IPS-NIHi11 (cell line): ENCODE measurements around the gene ZNF593OS.
A peak's percentile ranks its signal among the peaks of the same experiment; 100 is the strongest.

Experiments
- DNase-seq: peaks from one replicate; pipeline ENCODE4 v3.0.0; 2012; ENCODE audit warnings: mixed read lengths, low spot score

The ZNF593OS gene

GRCh38 chr1:26158908-26159742 lies 12.5 kb downstream of the ZNF593OS start, which contains the start of gene FAM110D:
FAM110D (plus strand) TSS chr1:26159079; CDS start chr1:26161292, 2,213 bp downstream.
- no peak for DNase-seq

GRCh38 chr1:26158271-26158907 lies 13.2 kb downstream of the ZNF593OS start:
- DNase-seq, result no peak

DNA sequence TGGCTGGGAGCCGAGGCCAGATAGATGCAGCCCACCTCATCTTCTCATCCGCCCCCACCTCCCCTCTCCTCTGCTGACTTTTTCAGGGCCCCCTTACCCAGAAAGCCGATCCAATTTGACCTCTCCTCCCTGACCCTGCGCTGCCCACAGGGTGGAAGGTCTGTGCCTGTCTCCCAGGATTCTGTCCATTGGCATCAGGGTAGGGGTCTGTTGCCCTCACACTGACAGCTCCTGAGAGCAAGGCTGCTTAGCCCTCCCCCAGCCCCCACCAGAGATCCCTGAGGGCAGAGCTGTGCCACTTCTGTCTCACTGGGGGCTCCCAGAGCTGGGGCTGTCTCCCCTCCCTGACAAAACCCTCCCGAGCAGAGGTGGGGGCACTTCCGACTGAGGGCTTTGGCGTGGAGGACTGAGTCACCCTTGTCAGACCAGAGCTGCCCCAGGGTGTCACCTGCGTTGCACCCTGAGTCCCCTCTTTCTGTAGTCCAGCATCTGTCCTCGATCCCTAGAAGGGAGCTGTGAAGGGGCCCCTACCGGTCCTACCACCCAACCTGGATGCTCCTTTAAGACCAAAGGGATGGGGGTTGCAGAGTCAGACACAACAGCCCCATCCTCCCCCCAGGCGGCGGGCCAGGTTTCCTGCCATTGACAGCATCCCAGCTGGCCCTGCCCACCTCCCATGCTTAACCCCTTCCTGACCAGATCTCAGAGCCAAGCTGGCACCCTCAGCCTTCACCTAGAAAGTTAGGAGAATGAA lies 15.2 kb downstream of the ZNF593OS start:
- DNase-seq, result peak; percentile 74

- DNase-seq, result no peak
Measured at GRCh38 chr1:26155370-26156284, 16.0 kb downstream of the ZNF593OS start.

GRCh38 chr1:26154750-26155149 lies 16.9 kb downstream of the ZNF593OS start:
- peak; percentile 81 for DNase-seq

- DNase-seq, result no peak
Measured at GRCh38 chr1:26153966-26154532, 17.6 kb downstream of the ZNF593OS start.

- DNase-seq, result no peak
Measured at GRCh38 chr1:26148887-26149286, 22.7 kb downstream of the ZNF593OS start.

GRCh38 chr1:26145960-26146294 lies 25.7 kb downstream of the ZNF593OS start:
- DNase-seq, result no peak

DNA sequence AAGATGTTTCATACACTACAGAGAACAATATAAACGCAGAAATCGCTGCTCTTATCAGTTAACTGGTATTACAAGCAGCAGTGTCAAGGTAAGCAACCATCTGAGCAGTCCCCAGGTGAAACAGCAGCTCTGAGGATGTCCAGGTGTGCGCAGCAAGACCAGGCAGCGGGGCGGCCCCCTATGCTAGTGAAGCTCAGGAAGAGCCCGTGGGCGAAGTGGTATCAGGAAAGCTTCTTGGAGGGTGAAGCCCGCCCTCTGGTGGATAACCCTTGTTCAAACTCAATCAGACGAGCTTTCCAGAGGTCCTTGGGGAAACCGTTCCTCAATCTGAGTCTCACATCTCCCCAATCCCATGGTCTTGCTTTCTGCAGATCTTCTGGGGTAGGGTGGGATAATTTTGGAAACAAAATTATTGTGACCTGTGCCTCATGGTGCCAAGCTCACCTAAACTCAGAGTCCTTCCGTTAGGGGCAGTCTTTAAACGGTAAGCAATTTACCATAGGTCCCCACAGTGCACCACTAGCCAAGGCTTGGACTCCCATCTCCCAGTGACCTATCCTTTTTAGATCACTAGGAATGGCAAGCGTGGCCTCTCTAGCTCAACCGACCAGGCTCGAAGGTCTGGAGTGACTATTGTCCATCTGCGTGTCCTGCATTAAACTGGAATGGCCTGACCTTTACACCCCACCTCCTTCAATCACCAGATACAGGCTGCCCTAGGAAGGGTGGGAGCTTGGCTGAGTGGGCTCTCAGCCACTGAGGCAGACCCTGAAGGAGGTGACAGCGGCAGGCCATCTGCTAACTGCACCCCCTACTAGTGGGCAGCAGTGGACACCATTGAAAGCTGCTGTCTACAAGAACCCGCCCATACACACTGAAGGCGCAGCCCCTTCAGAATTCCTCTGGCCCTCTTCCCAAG lies 26.3 kb downstream of the ZNF593OS start:
- DNase-seq, result peak; percentile 84

GRCh38 chr1:26142159-26142558 lies 29.5 kb downstream of the ZNF593OS start:
- DNase-seq, result no peak

DNA sequence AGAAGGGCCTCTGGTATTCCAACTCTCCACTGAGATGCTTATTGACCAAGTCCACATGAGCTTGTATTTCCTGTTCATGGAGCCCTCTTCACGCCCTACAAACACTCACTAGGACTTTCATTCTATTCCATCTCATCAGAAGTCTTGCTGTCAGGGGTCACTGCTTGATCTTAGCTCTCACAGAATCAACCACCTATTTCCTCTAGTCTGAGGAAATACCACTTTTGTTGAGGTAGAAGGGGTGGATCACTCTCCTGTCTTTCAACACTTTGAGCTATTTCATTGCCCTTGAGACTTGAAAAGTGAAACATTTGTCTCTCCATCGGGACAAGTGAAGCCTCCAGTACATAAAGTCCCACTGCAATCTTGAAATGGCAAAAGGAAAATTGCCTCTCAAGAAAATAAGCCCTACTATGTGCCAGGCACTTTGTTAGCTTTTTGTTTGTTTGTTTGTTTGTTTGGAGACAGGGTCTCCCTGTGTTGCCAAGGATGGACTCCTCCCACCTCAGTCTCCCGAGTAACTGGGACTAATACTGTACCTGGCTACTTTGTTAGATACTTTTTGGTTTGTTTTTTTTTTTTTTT lies 32.6 kb downstream of the ZNF593OS start:
- DNase-seq, result no peak

- DNase-seq, result no peak
Measured at GRCh38 chr1:26134466-26134865, 37.2 kb downstream of the ZNF593OS start.

DNA sequence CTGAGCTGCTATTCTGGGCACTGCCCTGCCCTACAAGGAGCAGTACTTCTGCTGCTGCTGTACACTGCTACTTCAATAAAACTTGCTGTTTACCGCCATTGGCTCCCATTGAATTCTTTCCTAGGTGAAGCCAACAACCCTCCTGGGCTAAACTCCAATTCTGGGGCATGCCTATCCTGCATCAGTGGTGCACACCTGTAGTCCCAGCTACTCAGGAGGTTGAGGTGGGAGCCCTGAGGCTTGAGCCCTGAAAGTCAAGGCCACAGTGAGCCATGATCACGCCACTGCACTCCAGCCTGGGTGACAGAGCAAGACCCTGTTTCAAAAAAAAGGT lies 38.8 kb downstream of the ZNF593OS start:
- DNase-seq, result no peak

DNA sequence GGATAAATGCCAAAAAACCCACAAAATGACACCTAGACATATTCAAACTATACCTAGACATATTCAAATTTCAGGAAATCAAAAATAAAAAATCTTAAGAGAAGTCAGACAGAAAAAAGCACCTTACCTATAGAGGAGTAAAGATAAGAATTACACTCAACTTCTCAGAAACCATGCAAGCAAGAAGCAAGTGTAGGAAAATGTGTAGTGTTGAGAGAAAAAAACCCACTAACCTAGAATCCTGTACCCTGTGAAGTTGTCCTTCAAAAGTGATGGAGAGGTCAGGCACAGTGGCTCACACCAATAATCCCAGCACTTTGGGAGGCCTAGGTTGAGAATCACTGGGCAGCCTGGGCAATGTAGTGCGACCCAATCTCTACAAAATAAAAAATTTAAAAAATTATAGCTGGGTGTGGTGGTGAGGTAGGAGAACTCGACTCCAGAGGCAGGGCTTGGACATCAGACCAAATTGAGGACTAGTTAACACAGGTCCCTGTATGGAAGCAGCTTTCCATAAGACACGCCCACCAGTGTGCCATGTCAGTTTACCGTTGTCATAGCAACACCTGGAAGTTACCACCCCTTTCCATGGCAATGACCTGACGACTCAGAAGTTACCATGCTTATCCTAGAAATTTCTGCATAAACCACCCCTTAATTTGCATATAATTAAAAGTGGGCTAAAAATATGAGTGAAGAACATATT lies 39.4 kb downstream of the ZNF593OS start:
- DNase-seq, result peak; percentile 43

DNA sequence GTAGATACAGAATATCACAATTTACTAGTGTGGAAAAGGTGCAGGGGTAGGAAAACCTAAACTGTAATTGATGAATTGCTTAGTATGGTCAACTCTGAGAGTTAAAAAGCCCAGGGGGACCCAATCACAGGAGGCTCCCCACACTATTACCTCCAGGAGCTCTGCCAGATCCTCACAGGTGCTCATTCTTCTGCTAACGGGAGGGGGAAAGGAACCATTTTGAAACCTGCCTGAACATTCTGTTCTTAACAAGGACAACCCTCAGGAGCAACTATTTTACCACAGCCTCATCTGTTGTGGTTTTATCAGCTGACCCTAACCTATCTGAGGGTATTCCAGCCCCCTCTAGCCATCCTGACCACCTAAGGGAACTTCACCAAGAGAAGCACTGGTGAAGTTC lies 40.9 kb downstream of the ZNF593OS start:
- DNase-seq, result no peak

DNA sequence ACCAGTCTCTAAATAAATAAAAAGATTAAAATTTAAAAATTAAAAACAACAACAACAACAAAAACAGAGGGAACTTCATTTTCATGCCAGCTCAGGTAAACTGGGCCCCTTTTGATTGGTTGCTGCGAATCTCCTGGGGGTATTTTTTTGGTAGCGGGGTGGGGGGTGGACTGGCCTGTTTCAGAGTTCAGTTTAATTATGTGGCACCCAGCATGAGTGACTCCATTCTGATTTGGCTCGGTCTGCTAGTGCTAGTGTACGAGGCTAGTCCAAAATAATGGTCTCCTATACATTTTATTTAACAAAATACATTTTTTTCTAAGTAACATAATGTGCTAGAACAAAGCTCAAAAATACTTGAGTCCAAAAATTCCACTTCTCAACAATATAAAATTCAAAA lies 41.9 kb downstream of the ZNF593OS start:
- no peak for DNase-seq

DNA sequence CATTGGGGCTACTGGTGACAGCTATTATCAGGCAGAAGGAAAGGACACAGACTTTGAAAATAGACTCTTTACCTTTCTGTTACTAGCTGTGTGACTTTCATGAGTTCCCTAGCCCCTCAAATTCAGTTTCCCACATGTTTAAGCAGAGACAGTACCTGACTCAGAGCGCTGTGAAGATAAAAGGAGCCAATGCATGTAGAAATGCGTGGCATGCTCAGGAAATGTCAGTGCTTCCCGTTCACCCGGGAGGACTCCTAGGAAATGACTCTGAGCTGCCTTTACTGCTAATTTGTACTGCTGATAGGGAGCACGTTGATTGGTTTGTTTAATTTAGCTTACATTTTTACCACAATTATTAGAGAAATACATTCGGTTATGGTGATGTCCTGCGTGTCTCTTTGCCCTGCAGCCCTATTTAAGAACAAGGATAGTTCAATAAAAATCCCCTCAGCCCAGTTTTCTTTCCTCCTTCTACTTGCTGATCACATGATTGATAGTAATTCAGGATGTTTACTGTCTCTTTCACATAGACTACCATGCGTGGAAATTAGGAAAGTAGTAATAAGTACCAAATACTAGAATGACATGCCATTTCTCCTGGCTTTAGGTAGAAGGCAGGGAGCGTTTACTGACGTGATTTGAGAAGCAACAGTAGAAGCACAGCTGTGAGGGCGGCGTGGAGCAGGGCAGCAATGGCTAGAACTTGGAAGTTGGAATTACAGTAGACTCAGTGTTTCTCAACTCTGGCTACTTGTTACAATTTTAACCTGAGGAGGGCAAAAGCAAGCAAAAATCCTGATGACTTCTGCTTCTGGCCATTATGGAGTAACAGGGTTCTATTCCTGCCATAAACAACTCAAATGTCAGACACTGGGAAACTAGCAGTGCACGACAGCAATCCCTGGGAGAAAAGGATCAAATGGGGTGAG lies 44.1 kb downstream of the ZNF593OS start:
- no peak for DNase-seq
